CD4-positive, alpha-beta T cell treated with Interleukin-6 at 100 ng/mL for 8 hours (primary cell): Measurements from ENCODE around the gene FAM227A.
"Not testable (repeated sequence)": the region's sequence is repeated elsewhere in the genome, so short reads cannot be mapped to it uniquely, and the experiment has no call there.

Experiments used
- DNase-seq: peaks from one replicate; pipeline ENCODE4 v3.0.0-alpha.2; 2020; ENCODE audit warnings: mixed read lengths, low spot score

FAM227A gene

GRCh38 chr22:38611559-38611958 lies 44.6 kb downstream of the FAM227A start:
- no peak for DNase-seq

GRCh38 chr22:38610234-38610633 lies 46.0 kb downstream of the FAM227A start:
- DNase-seq: no peak

- no peak for DNase-seq
Measured at GRCh38 chr22:38608992-38609750, 47.0 kb downstream of the FAM227A start.

- no peak for DNase-seq
Measured at GRCh38 chr22:38607680-38608079, 48.5 kb downstream of the FAM227A start.

- DNase-seq: no peak
Measured at GRCh38 chr22:38602166-38602565, 54.0 kb downstream of the FAM227A start.

- no peak for DNase-seq
Measured at GRCh38 chr22:38601221-38601764, 54.9 kb downstream of the FAM227A start.

- DNase-seq: no peak
Measured at GRCh38 chr22:38599466-38599865, 56.7 kb downstream of the FAM227A start.

- DNase-seq: not testable (repeated sequence)
Measured at GRCh38 chr22:38582923-38583322, 73.3 kb downstream of the FAM227A start.

- no peak for DNase-seq
Measured at GRCh38 chr22:38578505-38578904, 77.7 kb downstream of the FAM227A start.

- DNase-seq: peak; percentile 50
Measured at GRCh38 chr22:38572065-38572464, 84.1 kb downstream of the FAM227A start.

- peak; percentile 34 for DNase-seq
Measured at GRCh38 chr22:38570779-38571364, 85.3 kb downstream of the FAM227A start.

- peak; percentile 99 for DNase-seq
Measured at GRCh38 chr22:38569972-38570778, 86.0 kb downstream of the FAM227A start, which contains the start of gene DMC1. Gene DMC1 (minus strand): TSS chr22:38570183. CDS start chr22:38568256, 1,927 bp downstream.

- no peak for DNase-seq
Measured at GRCh38 chr22:38569181-38569971, 86.8 kb downstream of the FAM227A start.

- DNase-seq: no peak
Measured at GRCh38 chr22:38567531-38568285, 88.5 kb downstream of the FAM227A start.

- DNase-seq: no peak
Measured at GRCh38 chr22:38566726-38567504, 89.3 kb downstream of the FAM227A start.

GRCh38 chr22:38565441-38565840 lies 90.8 kb downstream of the FAM227A start:
- no peak for DNase-seq

GRCh38 chr22:38564669-38565068 lies 91.5 kb downstream of the FAM227A start:
- DNase-seq: no peak

GRCh38 chr22:38554281-38554680 lies 101.9 kb downstream of the FAM227A start:
- DNase-seq: no peak

- no peak for DNase-seq
Measured at GRCh38 chr22:38549101-38549894, 106.9 kb downstream of the FAM227A start.
